SH-SY5Y (cell line): ENCODE results near the gene MANEA.

Experiments used
- GATA2 ChIP-seq: IDR thresholded peaks from 2 replicates; pipeline ENCODE4 v1.6.1; 2011; ENCODE audit warnings: mild to moderate bottlenecking, low read depth, low read length
- GATA3 ChIP-seq: IDR thresholded peaks from 2 replicates; pipeline ENCODE4 v1.6.1; 2011; ENCODE audit warnings: low read depth, mild to moderate bottlenecking, low read length, moderate library complexity

- TF ChIP-seq GATA2 (no peak), GATA3 (no peak)
Measured at GRCh38 chr6:95589067-95589466, 11.7 kb downstream of the MANEA start.
